Colonic mucosa (tissue), 4 donors: ENCODE data around the gene SNAP91. TPM values are rescaled to one million over a fixed set of nuclear protein-coding genes. Genes with fewer than 3 reads are reported as not detected.
"Not testable (repeated sequence)": the region's sequence is repeated elsewhere in the genome, so short reads cannot be mapped to it uniquely, and the experiment has no call there.

ENCODE experiments used
- DNase-seq: peaks from one replicate; pipeline ENCODE4 v3.0.0-alpha.2; 2020
- H3K27ac ChIP-seq: fragments of 200-600 bp; one replicate; pipeline ENCODE4 v1.8.0; 2021
- H3K27me3 ChIP-seq: fragments of 200-600 bp; one replicate; pipeline ENCODE4 v1.8.0; 2021
- H3K36me3 ChIP-seq: fragments of 200-600 bp; one replicate; pipeline ENCODE4 v1.8.0; 2021
- H3K4me1 ChIP-seq: fragments of 200-600 bp; one replicate; pipeline ENCODE4 v1.8.0; 2021; ENCODE audit warnings: mild to moderate bottlenecking
- H3K4me3 ChIP-seq: fragments of 200-600 bp; one replicate; pipeline ENCODE4 v1.8.0; 2021
- H3K9ac ChIP-seq, 2 donors: one replicate each; pipeline ENCODE4 v1.7.0; 2013; ENCODE audit warnings: control low read depth in 2 of 2, low read depth in 2 of 2, low read length in 2 of 2
- H3K9me3 ChIP-seq: fragments of 200-600 bp; one replicate; pipeline ENCODE4 v1.8.0; 2021
- CTCF ChIP-seq: fragments of 200-600 bp; IDR thresholded peaks from one replicate; pipeline ENCODE4 v1.8.0; 2022; ENCODE audit warnings: antibody characterized with exemption, mild to moderate bottlenecking
- intact Hi-C: fragments of 100-400 bp; cut with DNase I; formaldehyde crosslinking; loops from one replicate; pipeline ENCODE4 v1.14.1; 2022
- total RNA-seq, 2 donors: library from RNA; stranded (reverse); fragmentation: NEBNext Ultra II Directional in 1 of 2; extraction: Animal tissue kit (Norgen Biotek cat#: 25700) in 1 of 2; gene quantifications; one replicate each; pipeline ENCODE4 v1.2.1, GENCODE V29; 2021
- donor health status: healthy.
- donor health status: DM: no; HTN: no; CAD: no.
- donor health status: DM: no; HTN: no; CAD: no.

SNAP91 gene
- total RNA-seq, 2 donors from 2014 or later = 0.45 TPM; not detected in 1

- peak; percentile 15 for TF ChIP-seq CTCF
- no peak for DNase-seq
- no peak overlapping the region for H3K4me3 ChIP-seq
- no peaks in the 10 kb centered on the region for H3K4me1 ChIP-seq
- H3K9me3 ChIP-seq = no peaks in the 10 kb centered on the region
- H3K36me3 ChIP-seq = no peaks in the 10 kb centered on the region
- H3K27ac ChIP-seq = no peak overlapping the region
- no peaks in the 10 kb centered on the region for H3K27me3 ChIP-seq
- intact Hi-C loops = no loop called here
- H3K9ac ChIP-seq = no peak overlapping the region
Measured at GRCh38 chr6:83592770-83593394, 116.0 kb downstream of the SNAP91 start.

DNA sequence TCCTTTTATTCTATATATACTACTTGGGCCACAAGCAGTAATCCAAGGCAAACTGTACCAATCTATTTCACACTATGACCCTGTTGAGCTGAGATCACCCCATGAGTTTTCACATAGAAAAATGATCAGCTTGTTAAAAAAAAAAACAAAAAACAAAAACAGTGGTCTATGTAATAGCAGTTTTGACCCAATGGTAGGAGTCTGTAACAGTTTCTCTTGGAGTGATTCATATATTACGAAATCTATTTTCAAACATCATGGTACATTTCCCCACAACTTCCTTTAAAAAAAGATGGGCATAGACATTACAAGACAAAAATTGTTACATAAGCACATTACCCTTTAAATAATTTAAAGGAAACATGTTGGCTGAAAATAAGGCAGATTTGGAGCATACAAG is 118.5 kb downstream of the SNAP91 start:
- no peak overlapping the region for H3K4me3 ChIP-seq
- H3K36me3 ChIP-seq = no peaks in the 10 kb centered on the region
- no peaks in the 10 kb centered on the region for H3K9me3 ChIP-seq
- H3K9ac ChIP-seq = no peak overlapping the region
- no peaks in the 10 kb centered on the region for H3K27me3 ChIP-seq
- no peak for DNase-seq
- no peak overlapping the region for H3K27ac ChIP-seq
- intact Hi-C loops = no loop called here
- H3K4me1 ChIP-seq = no peaks in the 10 kb centered on the region
- no peak for TF ChIP-seq CTCF

DNA sequence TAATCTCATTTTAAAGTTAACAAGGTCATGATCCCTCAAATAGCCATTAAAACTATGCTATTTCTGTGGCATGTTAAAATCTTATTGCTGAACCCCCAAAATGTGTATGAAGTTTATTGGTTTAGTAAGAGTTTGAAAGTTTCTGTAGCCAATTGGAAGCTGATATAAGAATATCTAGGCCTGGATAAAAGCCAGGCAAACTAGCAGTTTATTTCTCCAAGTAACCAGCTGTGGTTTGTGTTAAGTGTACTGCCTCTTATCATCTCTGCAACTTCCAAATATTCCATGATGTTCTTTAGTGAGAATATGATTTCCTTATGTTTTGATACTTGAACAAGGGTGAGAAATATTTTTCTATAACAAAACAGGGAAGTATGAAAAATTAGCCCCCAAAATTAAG is 119.8 kb downstream of the SNAP91 start:
- DNase-seq = no peak
- Histone ChIP-seq H3K27ac (no peak overlapping the region), H3K9me3 (no peaks in the 10 kb centered on the region), H3K4me3 (no peak overlapping the region), H3K27me3 (no peaks in the 10 kb centered on the region), H3K36me3 (no peaks in the 10 kb centered on the region), H3K4me1 (no peaks in the 10 kb centered on the region), H3K9ac (no peak overlapping the region)
- no peak for TF ChIP-seq CTCF
- intact Hi-C loops = no loop called here

- Histone ChIP-seq H3K36me3 (no peaks in the 10 kb centered on the region), H3K9ac (no peak overlapping the region), H3K27me3 (no peaks in the 10 kb centered on the region), H3K4me1 (no peaks in the 10 kb centered on the region), H3K4me3 (no peak overlapping the region), H3K27ac (no peak overlapping the region), H3K9me3 (no peaks in the 10 kb centered on the region)
- TF ChIP-seq CTCF = no peak
- intact Hi-C loops = no loop called here
- no peak for DNase-seq
Measured at GRCh38 chr6:83578057-83578456, 130.8 kb downstream of the SNAP91 start.

DNA sequence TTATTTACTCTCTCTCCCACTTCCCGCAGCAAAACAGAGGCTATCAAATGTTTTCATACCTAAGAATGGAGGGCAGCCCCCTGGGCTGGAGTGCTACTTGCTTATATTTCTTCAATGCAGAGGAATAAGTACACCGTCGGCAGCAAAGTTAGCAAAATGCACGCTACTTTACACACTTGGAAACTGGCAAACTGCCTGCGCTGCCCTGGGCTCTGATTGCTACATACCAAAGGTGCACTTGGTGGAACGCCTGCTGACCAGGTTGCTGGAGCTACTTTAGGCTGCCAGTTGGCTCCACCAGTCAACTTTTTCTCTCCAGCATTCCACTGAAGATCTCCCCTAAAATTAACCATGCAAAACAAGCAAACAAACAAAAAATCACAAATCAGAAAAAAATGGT is 134.1 kb downstream of the SNAP91 start:
- Histone ChIP-seq H3K4me1 (no peaks in the 10 kb centered on the region), H3K36me3 (no peaks in the 10 kb centered on the region), H3K9me3 (no peaks in the 10 kb centered on the region), H3K27me3 (no peaks in the 10 kb centered on the region), H3K9ac (no peak overlapping the region), H3K27ac (no peak overlapping the region), H3K4me3 (no peak overlapping the region)
- intact Hi-C loops = no loop called here
- no peak for TF ChIP-seq CTCF
- DNase-seq = no peak

GRCh38 chr6:83571663-83572185 is 137.2 kb downstream of the SNAP91 start:
- intact Hi-C loops, H3K27me3 ChIP-seq, H3K9me3 ChIP-seq, DNase-seq, H3K27ac ChIP-seq, H3K4me3 ChIP-seq, H3K9ac ChIP-seq, H3K4me1 ChIP-seq, H3K36me3 ChIP-seq: not testable (repeated sequence)
